ENCODE data around the gene STX2.

STX2 gene

GRCh38 chr12:130792821-130793553 is 46.1 kb downstream of the STX2 start:
- peaks cover 4% of the 10 kb centered on the region for H3K36me3 ChIP-seq
- H3K9me3 ChIP-seq, result no peaks in the 10 kb centered on the region
- no peak overlapping the region for H3K4me3 ChIP-seq (ENCODE audit: low read depth in 1 of 2, low read length in 1 of 2)
- H3K27ac ChIP-seq, result no peak overlapping the region
- no peaks in the 10 kb centered on the region for H3K27me3 ChIP-seq
- H3K4me1 ChIP-seq (ENCODE audit: control insufficient read depth in 1 of 2, insufficient read depth in 1 of 2, low read depth in 1 of 2, low read length in 1 of 2), result no peaks in the 10 kb centered on the region
- TF ChIP-seq CTCF (IDR thresholded peaks at IDR 0.05), result no peak

GRCh38 chr12:130791629-130792028 is 47.4 kb downstream of the STX2 start:
- H3K4me1 ChIP-seq (ENCODE audit: control insufficient read depth in 1 of 2, insufficient read depth in 1 of 2, low read depth in 1 of 2, low read length in 1 of 2), result no peaks in the 10 kb centered on the region
- no peaks in the 10 kb centered on the region for H3K9me3 ChIP-seq
- H3K36me3 ChIP-seq, result peaks cover 4% of the 10 kb centered on the region
- no peak overlapping the region for H3K4me3 ChIP-seq (ENCODE audit: low read depth in 1 of 2, low read length in 1 of 2)
- no peaks in the 10 kb centered on the region for H3K27me3 ChIP-seq
- no peak overlapping the region for H3K27ac ChIP-seq
- no peak for TF ChIP-seq CTCF (IDR thresholded peaks at IDR 0.05)

GRCh38 chr12:130788515-130788914 is 50.5 kb downstream of the STX2 start:
- no peak overlapping the region for H3K27ac ChIP-seq

GRCh38 chr12:130787445-130788410 is 51.3 kb downstream of the STX2 start:
- H3K27ac ChIP-seq, result no peak overlapping the region
- H3K4me3 ChIP-seq (ENCODE audit: low read depth in 1 of 2, low read length in 1 of 2), result no peak overlapping the region
- no peaks in the 10 kb centered on the region for H3K4me1 ChIP-seq (ENCODE audit: control insufficient read depth in 1 of 2, insufficient read depth in 1 of 2, low read depth in 1 of 2, low read length in 1 of 2)
- H3K9me3 ChIP-seq, result no peaks in the 10 kb centered on the region
- H3K27me3 ChIP-seq, result no peaks in the 10 kb centered on the region
- H3K36me3 ChIP-seq, result no peaks in the 10 kb centered on the region
- TF ChIP-seq CTCF (IDR thresholded peaks at IDR 0.05), result no peak

More at GRCh38 chr12:130788515-130788914, 50.5 kb downstream of the STX2 start:
- TF ChIP-seq CTCF (IDR thresholded peaks at IDR 0.05), result no peak
- no peaks in the 10 kb centered on the region for H3K36me3 ChIP-seq
- no peak overlapping the region for H3K4me3 ChIP-seq (ENCODE audit: low read depth in 1 of 2, low read length in 1 of 2)
- H3K27me3 ChIP-seq, result no peaks in the 10 kb centered on the region
- H3K4me1 ChIP-seq (ENCODE audit: control insufficient read depth in 1 of 2, insufficient read depth in 1 of 2, low read depth in 1 of 2, low read length in 1 of 2), result no peaks in the 10 kb centered on the region
- H3K9me3 ChIP-seq, result no peaks in the 10 kb centered on the region

GRCh38 chr12:130787041-130787440 is 52.0 kb downstream of the STX2 start:
- no peak overlapping the region for H3K4me3 ChIP-seq (ENCODE audit: low read depth in 1 of 2, low read length in 1 of 2)
- H3K27me3 ChIP-seq, result no peaks in the 10 kb centered on the region
- no peak for TF ChIP-seq CTCF (IDR thresholded peaks at IDR 0.05)
- no peaks in the 10 kb centered on the region for H3K4me1 ChIP-seq (ENCODE audit: control insufficient read depth in 1 of 2, insufficient read depth in 1 of 2, low read depth in 1 of 2, low read length in 1 of 2)
- H3K36me3 ChIP-seq, result no peaks in the 10 kb centered on the region
- H3K27ac ChIP-seq, result no peak overlapping the region
- no peaks in the 10 kb centered on the region for H3K9me3 ChIP-seq

All from neutrophil (primary cell).